ENCODE measurements around the gene DNAJC1.

Gene DNAJC1

GRCh38 chr10:21954690-21955089, 48.8 kb downstream of the DNAJC1 start:
- Histone ChIP-seq H3K4me3 (ENCODE audit: low read depth, low read length) (no peak overlapping the region), H3K27me3 (no peaks in the 10 kb centered on the region), H3K9me3 (no peaks in the 10 kb centered on the region), H3K4me1 (no peaks in the 10 kb centered on the region; the same call in 1 of the 2 replicates), H3K36me3 (no peaks in the 10 kb centered on the region)
- TF ChIP-seq CTCF (IDR thresholded peaks at IDR 0.05; ENCODE audit: low read depth, low read length) = no peak
- DNase-seq = no peak

- Histone ChIP-seq H3K4me1 (no peaks in the 10 kb centered on the region; the same call in 1 of the 2 replicates), H3K4me3 (ENCODE audit: low read depth, low read length) (no peak overlapping the region), H3K9me3 (no peaks in the 10 kb centered on the region), H3K27me3 (no peaks in the 10 kb centered on the region), H3K36me3 (no peaks in the 10 kb centered on the region)
- no peak for TF ChIP-seq CTCF (IDR thresholded peaks at IDR 0.05; ENCODE audit: low read depth, low read length)
- no peak for DNase-seq
These were observed 49.4 kb downstream of the DNAJC1 start for GRCh38 chr10:21954132-21954531.

GRCh38 chr10:21953585-21954057, 49.9 kb downstream of the DNAJC1 start:
- H3K9me3 ChIP-seq = no peaks in the 10 kb centered on the region
- no peak overlapping the region for H3K4me3 ChIP-seq (ENCODE audit: low read depth, low read length)
- peaks cover 4% of the 10 kb centered on the region; the same call in 1 of the 2 replicates for H3K4me1 ChIP-seq
- no peaks in the 10 kb centered on the region for H3K27me3 ChIP-seq
- no peaks in the 10 kb centered on the region for H3K36me3 ChIP-seq
- DNase-seq = no peak
- peak; percentile 49 for TF ChIP-seq CTCF (IDR thresholded peaks at IDR 0.05; ENCODE audit: low read depth, low read length)

- TF ChIP-seq CTCF (IDR thresholded peaks at IDR 0.05; ENCODE audit: low read depth, low read length) = no peak
These were observed 53.0 kb downstream of the DNAJC1 start for GRCh38 chr10:21950566-21950965.

GRCh38 chr10:21946946-21947345, 56.6 kb downstream of the DNAJC1 start:
- Histone ChIP-seq H3K4me3 (ENCODE audit: low read depth, low read length) (no peak overlapping the region), H3K9me3 (no peaks in the 10 kb centered on the region), H3K27me3 (no peaks in the 10 kb centered on the region), H3K4me1 (peaks cover 9% of the 10 kb centered on the region), H3K36me3 (no peaks in the 10 kb centered on the region)
- no peak for DNase-seq
- no peak for TF ChIP-seq CTCF (IDR thresholded peaks at IDR 0.05; ENCODE audit: low read depth, low read length)

More at GRCh38 chr10:21950566-21950965, 53.0 kb downstream of the DNAJC1 start:
- Histone ChIP-seq H3K27me3 (no peaks in the 10 kb centered on the region), H3K9me3 (no peaks in the 10 kb centered on the region), H3K4me1 (peaks cover 7% of the 10 kb centered on the region; the same call in 1 of the 2 replicates), H3K4me3 (ENCODE audit: low read depth, low read length) (no peak overlapping the region), H3K36me3 (no peaks in the 10 kb centered on the region)
- no peak for DNase-seq

GRCh38 chr10:21944727-21945386, 58.7 kb downstream of the DNAJC1 start:
- Histone ChIP-seq H3K4me1 (peaks cover 9% of the 10 kb centered on the region), H3K27me3 (no peaks in the 10 kb centered on the region), H3K36me3 (no peaks in the 10 kb centered on the region), H3K4me3 (ENCODE audit: low read depth, low read length) (no peak overlapping the region), H3K9me3 (no peaks in the 10 kb centered on the region)
- TF ChIP-seq CTCF (IDR thresholded peaks at IDR 0.05; ENCODE audit: low read depth, low read length) = no peak
- DNase-seq = no peak

Data from BE2C (cell line).